AG08396 (cell line): ENCODE data around the gene DCAF12L1.

Experiments used
- DNase-seq: peaks from one replicate; pipeline ENCODE4 v3.0.0; 2012; ENCODE audit warnings: low spot score, mixed read lengths

Gene DCAF12L1

DNA sequence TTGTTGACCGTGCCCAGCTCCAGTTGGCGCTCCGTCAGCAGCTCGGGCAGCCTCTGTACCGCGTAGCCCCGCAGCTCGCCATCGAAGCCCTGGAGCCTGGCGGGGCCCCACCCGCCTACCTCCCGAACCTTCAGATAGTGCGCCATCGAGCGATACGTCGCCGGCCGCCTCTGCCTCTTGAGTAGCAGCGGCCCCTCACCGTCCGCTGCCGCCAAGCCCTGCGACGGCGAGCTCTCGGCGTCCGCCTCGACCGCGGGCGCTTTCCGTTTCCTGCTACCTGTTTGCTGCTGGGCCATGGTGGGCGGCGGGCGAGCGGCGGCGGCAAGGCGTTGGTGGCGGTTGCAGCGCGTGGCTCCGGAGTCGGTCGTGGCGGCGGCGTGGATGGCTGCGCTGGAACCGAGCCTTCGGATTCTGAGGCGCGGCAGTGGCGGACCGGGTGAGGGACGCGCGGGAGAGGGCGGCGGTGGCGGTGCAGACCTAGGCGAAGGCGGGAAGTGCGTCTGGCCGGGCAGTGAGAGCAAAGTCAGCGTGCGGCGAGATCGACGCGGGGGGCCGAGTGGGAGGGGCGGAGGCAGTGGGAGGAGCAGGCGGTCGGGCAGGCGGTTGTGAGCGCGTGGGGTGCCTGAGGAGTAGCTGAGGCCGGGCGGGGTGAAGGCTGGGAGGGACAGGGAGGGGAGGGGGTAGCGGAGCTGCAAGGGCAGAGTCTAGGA lies at the start of gene DCAF12L1:
Gene DCAF12L1 (minus strand): TSS at position 502 of the 710 bp plus-strand sequence. CDS start 206 bp downstream, at position 296.
- DNase-seq = no peak

DNA sequence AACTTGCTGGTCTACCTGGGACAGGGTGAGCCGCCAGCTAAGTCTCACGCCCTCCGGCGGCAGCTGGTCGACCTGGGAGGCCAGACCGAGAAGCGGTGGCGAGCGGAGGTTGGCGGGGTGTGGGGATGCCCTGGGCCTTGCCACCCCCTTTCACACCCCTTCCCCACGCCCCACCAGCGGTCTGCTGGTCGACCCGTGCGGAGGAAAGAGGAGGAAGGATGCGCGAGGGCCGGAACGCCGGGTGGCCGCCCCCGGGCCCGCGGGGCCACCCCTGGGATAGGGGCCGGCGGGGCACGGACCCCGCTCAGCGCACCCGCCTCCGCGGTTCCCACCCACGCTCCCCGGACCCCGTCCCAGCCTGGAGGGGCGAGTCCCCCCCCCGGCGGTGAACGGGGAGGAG lies 28.3 kb upstream of the DCAF12L1 start:
- no peak for DNase-seq

DNA sequence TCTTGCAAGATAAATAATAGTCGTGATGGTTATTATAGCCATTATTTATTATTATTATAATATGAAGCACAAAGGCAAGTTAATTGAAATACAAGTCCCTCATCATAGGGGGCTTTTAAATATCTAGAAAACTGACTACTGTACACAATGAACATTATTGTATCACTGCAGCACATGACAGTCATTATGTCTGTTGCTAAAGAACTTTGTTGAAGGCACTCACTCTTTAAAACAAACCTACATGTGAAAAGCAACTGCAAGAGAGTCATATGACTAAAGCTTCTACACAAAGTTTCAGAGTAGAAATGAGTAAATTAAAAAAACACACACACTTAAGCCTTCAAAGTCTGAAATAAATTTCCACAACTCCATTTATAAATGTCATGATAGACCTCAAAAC lies 23.3 kb upstream of the DCAF12L1 start:
- DNase-seq = no peak

DNA sequence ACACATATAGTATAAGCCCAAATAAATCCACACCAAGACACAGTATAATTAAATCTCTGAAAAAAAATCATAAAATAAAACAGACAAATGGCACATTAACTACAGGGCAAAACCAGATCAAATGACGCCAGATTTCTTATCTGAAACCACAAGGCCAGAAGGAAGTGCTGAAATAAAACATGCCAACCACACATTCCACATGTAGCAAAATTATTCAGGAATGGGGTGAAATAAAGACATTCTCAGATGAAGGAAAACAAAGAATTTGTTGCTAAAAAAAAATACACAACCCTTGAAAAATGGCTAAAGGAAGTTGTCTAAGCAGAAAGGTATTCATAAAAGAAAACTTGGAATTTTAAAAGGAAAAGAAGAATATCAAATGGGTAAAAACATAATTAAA lies 4.5 kb upstream of the DCAF12L1 start:
- no peak for DNase-seq

DNA sequence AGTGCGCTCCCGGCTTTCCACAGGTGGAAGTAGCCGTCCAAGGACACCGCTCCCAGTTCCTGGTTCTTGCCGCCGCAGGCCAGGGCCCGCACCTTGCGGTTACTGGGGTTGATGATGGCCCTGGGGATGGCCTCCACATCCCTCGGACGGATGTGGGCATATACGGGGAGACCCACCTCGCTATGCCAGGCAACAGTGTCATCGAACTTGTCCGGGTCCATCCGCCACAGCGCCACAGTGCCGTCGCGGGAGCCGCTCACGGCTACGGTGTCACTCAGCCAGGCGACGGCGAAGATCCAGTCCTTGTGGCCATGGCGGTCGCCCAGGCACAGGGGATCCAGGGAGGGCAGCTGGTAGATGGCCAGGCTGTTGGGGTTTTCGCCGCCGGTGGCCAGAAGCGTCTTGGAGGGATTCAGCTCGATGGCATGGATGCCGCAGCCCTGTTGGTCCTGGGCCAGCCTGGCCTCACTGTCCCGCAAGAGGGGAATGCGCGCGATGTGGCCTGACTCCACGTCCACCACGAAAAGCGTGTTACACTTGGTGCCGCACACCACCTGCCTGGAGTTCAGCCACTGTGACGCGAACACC lies 795 bp downstream of the DCAF12L1 start:
- no peak for DNase-seq

DNA sequence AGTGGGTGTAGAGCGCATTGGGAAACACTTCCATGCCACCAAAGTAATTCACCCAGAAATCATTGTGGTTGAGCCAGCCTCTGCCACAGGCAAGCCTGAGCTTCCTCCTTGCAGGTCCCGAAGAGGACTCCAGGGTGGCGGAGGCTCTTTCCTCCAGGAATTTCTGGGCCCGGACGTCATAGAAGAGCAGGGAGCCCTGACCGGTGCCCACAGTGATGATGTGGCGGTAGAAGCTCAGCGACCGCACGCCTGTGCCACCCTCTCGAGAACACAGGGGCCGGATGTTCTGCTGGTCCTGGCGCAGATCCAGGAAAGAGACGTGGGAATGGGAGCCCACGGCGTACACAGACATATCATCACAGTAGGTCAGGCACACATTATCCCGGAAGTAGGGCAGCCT lies 1.3 kb downstream of the DCAF12L1 start:
- no peak for DNase-seq

DNA sequence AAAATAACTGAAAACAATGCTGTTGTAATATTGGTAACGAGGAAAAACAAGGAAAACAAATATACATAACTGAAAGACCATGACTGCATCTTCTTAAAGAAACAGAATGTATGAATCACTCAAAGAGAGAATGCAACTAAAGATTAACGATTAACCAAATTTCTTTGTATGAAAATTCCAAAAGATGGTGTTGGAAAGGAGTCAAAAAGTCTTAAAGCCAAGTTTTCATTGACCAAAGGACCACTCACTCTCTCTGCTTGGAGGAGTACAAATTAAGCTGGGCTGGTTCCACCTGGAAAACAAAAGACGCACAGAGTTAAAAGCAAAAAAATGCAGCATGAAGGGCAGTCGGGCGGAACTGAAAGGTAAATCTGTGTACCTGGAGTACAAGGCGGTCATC lies 1.8 kb downstream of the DCAF12L1 start:
- DNase-seq = no peak

DNA sequence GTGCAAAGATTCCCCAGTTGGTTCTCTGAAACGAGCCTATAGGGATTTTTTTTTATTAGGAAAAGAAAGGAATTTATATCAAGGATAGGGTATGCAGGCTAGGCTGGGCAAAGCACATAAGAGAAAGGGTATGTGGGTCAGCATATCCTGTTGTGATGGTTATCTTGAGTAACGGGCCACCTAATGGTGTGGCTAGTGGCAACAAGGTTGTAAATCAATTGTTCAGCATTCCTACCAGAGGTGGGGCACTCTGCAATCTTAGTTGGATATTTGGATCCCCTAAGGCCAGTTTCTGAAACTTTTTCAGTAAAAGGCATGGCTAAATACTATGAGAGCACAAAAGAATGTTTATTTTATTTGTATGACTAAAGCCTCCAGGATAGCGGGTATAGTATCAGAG lies 42.7 kb downstream of the DCAF12L1 start:
- DNase-seq = no peak
